ENCODE measurements around the gene PRKCD.
A peak's percentile ranks its signal among the peaks of the same experiment; 100 is the strongest.

The PRKCD gene

DNA sequence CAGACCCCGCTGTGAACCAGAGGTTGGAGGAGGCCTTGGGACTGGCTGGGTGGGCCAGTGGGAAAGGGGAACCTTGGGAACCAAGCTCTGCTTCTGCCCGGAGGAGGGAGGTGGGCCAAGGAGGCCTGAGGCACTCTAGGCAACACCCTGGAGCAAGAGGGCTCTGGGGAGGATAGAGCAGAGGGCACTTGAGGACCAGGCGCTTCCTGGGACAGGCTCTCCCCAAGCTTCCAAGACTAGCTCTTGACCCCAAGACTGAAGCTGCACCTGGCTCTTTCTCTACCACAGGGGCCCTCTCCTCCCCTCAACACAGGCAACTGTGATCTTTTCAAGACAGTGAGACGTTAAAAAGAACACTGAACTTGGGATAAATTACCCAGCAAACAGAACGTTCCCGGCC is 74.5 kb downstream of the PRKCD start:
- intact Hi-C loops (cut with DNase I), result no loop called here
- no peak for DNase-seq

DNA sequence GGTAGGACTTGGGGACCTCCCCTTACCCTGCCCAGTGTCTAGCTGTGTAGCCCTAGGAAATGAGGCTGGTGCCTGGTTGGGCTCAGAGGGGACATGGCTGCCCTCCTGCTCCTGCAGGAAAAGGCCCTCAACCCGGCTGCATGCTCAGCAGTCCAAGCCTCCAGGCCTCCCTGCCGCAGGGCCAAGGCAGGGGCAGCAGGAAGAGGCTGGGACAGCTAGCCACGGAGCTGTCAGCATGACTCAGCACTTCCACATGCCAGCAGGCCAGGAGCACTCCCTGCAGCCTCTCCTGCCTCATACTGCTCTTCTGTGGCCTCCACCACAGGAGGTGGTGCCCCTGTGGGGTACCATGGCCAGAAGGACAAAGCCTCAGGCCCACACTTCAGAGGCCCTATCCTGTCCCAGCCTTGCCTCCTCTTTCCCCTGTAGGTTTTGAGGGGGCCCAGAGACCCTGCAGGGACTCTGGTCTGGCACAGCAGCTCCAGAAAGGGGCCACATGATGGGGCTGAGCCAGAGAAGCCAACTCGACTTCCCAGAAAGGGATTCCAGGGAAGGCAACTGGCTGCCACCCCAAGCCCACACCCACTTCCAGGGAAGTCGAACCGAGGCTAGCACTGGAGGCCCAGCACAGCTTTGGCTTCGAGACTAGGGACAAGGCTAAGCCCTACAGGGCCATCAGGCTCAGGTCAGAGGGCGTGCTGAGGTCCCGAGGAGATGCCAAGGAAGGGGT is 75.3 kb downstream of the PRKCD start:
- peak in 41 of 42 donors; percentile 29 to 84 (median 55) for DNase-seq
- intact Hi-C loops (cut with DNase I), result no loop called here

DNA sequence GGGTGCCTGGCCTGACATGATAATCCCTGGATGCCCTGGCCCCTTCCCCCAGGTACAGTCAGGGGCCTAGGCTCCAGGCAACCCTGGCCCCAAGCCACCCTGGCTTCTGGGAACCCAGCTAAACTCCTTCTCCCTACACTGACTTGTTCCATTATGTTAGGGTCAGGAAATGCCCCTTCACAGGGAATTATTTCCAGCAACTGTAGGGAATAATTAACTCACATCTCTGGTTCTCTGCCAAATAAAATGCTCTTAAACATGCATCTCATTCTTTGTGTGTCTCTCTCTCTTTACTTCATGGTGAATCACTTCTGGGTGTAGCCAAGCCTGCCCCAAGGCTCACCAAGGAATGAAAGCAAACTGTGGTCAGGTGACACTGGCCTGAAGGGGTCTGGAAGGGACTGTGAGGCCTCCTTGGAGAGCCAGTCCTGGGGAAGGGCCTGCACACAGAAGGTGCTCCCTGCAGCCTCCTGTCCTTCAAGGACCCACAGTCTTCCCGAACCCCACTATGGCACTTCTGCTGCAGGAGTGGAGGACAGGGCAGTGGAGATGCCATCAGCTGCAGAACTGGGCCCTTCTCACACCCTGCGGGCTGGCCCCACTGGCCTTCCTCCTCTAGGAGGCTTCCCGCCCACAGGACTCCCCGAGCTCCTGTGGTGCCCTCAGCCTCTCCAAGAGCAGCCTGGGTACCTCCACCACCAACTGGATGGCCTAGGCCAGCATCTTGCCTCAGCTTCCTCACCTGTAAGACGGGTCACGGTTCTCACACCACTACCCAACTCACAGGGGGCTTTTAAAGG is 77.2 kb downstream of the PRKCD start:
- intact Hi-C loops (cut with DNase I), result no loop called here
- DNase-seq, result no peak

DNA sequence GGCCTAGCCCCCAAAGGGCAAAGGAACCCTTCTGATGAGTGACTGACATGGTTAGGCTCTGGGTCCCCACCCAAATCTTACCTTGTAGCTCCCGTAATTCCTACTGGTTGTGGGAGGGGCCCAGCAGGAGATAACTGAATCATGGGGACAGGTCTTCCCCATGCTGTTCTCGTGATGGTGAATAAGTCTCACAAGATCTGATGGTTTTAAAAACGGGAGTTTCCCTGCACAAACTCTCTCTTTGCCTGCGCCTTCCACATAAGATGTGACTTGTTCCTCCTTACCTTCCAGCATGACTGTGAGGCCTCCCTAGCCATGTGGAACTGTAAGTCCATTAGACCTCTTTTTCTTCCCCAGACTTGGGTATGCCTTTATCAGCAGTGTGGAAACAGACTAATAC is 77.9 kb downstream of the PRKCD start:
- intact Hi-C loops (cut with DNase I), result no loop called here
- DNase-seq, result no peak

DNA sequence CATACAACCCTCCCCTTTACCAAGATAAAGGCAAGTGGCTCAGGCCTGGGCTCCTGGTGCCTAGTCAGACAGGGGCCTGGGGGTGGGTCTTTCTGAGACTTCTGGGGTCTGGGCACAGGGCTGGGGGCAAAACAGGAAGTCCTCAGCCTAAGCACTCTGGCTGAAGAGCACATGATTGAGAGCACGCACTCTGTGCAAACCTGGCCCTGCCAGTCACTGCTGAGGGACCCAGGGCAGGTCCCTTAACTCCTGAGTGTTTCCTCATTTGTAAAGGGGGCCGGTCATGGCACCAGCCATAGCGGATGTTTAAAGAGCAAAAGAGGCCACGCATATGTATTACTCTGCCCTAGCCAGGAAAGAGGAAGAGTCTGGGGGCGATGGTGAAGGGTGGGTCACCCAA is 78.8 kb downstream of the PRKCD start:
- intact Hi-C loops (cut with DNase I), result no loop called here
- no peak for DNase-seq

DNA sequence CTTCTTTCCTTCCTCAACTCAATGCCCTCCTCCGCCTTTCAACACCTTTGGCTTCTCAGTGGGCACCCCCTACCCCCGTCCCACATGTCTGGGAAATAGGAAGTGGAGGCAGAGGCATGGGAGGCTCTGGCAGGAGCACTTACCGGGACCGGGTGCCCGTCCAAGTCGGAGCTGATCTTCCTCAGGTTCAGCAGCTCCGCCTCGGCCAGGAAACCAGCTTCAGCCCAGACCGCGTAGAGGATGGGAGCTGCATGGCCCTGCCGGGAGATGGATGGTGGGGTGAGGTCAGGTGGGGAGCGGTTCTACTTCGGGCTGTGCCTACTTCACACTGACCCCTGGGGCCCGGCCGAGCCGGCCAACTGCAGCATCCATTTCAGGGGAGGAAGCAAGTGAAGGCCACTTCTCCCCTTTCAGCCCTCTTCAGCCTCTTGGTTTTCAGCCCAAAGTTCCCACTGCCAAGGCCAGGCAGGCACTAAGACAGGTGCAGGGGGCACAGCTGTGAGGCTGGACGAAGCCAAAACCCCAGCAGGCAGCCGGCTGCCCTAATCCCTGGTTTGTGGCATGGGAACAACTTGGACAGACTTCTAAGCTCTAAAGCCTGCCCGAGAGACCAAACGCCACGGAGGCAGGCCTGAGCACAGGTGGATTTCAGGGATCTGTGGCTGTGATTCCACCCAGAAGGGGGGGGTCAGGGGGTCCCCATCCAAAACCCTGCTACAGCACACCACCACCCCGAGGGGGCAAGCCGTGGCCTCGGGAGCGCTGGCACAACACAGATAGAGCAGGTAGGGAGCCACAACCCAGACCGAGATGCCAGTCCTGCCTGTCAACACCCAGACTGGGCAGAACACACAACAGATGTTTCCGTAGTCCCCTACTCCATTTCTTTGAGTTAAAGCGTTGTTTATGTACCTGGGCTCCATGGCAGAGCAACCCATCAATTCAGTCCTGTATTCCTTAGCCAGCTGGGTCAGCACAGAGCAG is 80.3 kb downstream of the PRKCD start:
- no peak for DNase-seq
- intact Hi-C loops (cut with DNase I), result no loop called here

DNA sequence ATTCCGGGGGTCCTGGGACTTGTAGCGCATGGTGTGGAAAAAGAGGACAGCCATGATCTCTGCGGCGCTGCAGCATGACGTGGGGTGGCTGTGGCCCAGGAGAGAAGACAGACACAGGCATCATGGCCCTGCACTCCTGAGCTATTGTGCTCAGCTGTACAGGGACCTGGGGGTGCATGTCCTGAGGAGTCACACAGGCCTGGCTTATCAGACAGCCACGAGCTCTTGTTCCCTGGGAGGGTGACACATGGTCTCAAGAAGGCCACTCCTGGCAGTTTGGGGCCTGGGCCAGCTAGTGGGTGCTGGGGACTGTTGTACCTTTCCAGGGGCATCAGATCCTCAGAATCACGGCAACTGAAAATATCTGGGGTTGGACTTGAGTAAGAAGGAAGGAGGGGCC is 81.1 kb downstream of the PRKCD start:
- DNase-seq, result no peak

More for the DNA sequence above, 81.1 kb downstream of the PRKCD start:
- intact Hi-C loops (cut with DNase I), result no loop called here
